CD14-positive monocyte (primary cell): ENCODE results near the gene CGNL1. TPM values are rescaled to one million over a fixed set of nuclear protein-coding genes. Genes with fewer than 3 reads are reported as not detected.

Experiments
- DNase-seq, 3 donors: peaks; one replicate each; pipeline ENCODE4 v3.0.0-alpha.2; 2011 to 2022
- H2AFZ ChIP-seq: 2 replicates; pipeline ENCODE4 v1.6.0; 2012; ENCODE audit warnings: mild to moderate bottlenecking, low read depth, low read length, inconsistent platforms; ENCODE audit not compliant: insufficient read depth, poor library complexity, severe bottlenecking
- H3K27ac ChIP-seq, 2 donors: 1 replicate in 1 of 2; 2 replicates in 1 of 2; pipeline ENCODE4 v1.5.1; 2012 to 2013; ENCODE audit warnings: low read length in 2 of 2, control low read depth in 1 of 2, inconsistent platforms in 1 of 2, low read depth in 1 of 2, mild to moderate bottlenecking in 1 of 2
- H3K27me3 ChIP-seq, 2 donors: one replicate each; pipeline versions ENCODE4 v1.6.0 to v1.6.1; 2011 to 2013; ENCODE audit warnings: low read length in 2 of 2; ENCODE audit not compliant: control insufficient read depth in 2 of 2, insufficient read depth in 2 of 2
- H3K36me3 ChIP-seq, 2 donors: replicated peaks in 1 of 2; 1 replicate in 1 of 2; 2 replicates in 1 of 2; pipeline versions ENCODE4 v1.5.1 to v1.6.1; 2012 to 2013; ENCODE audit warnings: low read length in 2 of 2, control low read depth in 1 of 2, inconsistent platforms in 1 of 2, mild to moderate bottlenecking in 1 of 2; ENCODE audit not compliant: insufficient read depth in 2 of 2, control insufficient read depth in 1 of 2
- H3K4me1 ChIP-seq, 2 donors: 1 replicate in 1 of 2; 2 replicates in 1 of 2; pipeline versions ENCODE4 v1.5.1 to v1.6.1; 2012 to 2013; ENCODE audit warnings: low read length in 2 of 2, control low read depth in 1 of 2, inconsistent platforms in 1 of 2, mild to moderate bottlenecking in 1 of 2, moderate library complexity in 1 of 2; ENCODE audit not compliant: insufficient read depth in 2 of 2, control insufficient read depth in 1 of 2
- H3K4me2 ChIP-seq: replicated peaks from 2 replicates; pipeline ENCODE3; 2012; ENCODE audit warnings: low read length, moderate library complexity, mild to moderate bottlenecking; ENCODE audit not compliant: poor library complexity, severe bottlenecking; ENCODE audit errors: extremely low read depth
- H3K4me3 ChIP-seq, 3 experiments: fragments of 200-600 bp in 1 of 3; sonication (generic) in 1 of 3; replicated peaks in 1 of 3; 1 replicate in 2 of 3; 2 replicates in 1 of 3; pipeline ENCODE4 v1.5.1; 2011 to 2013; ENCODE audit warnings: low read length in 3 of 3, mild to moderate bottlenecking in 3 of 3, control low read depth in 2 of 3, low read depth in 2 of 3, inconsistent platforms in 1 of 3, moderate library complexity in 1 of 3
- H3K79me2 ChIP-seq: 2 replicates; pipeline ENCODE4 v1.6.0; 2012; ENCODE audit warnings: mild to moderate bottlenecking, control low read depth, inconsistent platforms, low read length, moderate library complexity; ENCODE audit not compliant: insufficient read depth
- H3K9ac ChIP-seq: 2 replicates; pipeline ENCODE4 v1.6.0; 2017; ENCODE audit warnings: low read length, mild to moderate bottlenecking; ENCODE audit not compliant: insufficient read depth, poor library complexity, severe bottlenecking
- H3K9me3 ChIP-seq, 2 donors: replicated peaks in 1 of 2; 1 replicate in 1 of 2; 2 replicates in 1 of 2; pipeline versions ENCODE4 v1.5.1 to v1.6.1; 2012 to 2013; ENCODE audit warnings: low read length in 2 of 2, control low read depth in 1 of 2; ENCODE audit not compliant: control insufficient read depth in 1 of 2, insufficient read depth in 1 of 2
- H4K20me1 ChIP-seq: 2 replicates; pipeline ENCODE4 v1.6.0; 2012; ENCODE audit warnings: mild to moderate bottlenecking, low read length, control low read depth, moderate library complexity; ENCODE audit not compliant: insufficient read depth
- H3K27ac Mint-ChIP-seq, 7 donors: one replicate each; pipeline ENCODE4 v1.8.0; 2020; ENCODE audit warnings: mild to moderate bottlenecking in 7 of 7, mixed read lengths in 7 of 7, moderate library complexity in 6 of 7, inconsistent platforms in 2 of 7
- H3K27me3 Mint-ChIP-seq, 3 donors: one replicate each; pipeline ENCODE4 v1.8.0; 2021 to 2022; ENCODE audit warnings: low read depth in 3 of 3, mild to moderate bottlenecking in 3 of 3, mixed read lengths in 3 of 3, moderate library complexity in 3 of 3, inconsistent platforms in 1 of 3
- H3K36me3 Mint-ChIP-seq, 2 donors: one replicate each; pipeline ENCODE4 v1.8.0; 2020; ENCODE audit warnings: mixed read lengths in 2 of 2, inconsistent platforms in 1 of 2, mild to moderate bottlenecking in 1 of 2
- H3K4me1 Mint-ChIP-seq: one replicate; pipeline ENCODE4 v1.8.0; 2020; ENCODE audit warnings: mild to moderate bottlenecking, mixed read lengths
- H3K4me3 Mint-ChIP-seq, 2 donors: one replicate each; pipeline ENCODE4 v1.8.0; 2020; ENCODE audit warnings: mild to moderate bottlenecking in 2 of 2, mixed read lengths in 2 of 2, moderate library complexity in 1 of 2
- H3K9me3 Mint-ChIP-seq, 7 donors: one replicate each; pipeline ENCODE4 v1.8.0; 2020 to 2022; ENCODE audit warnings: mixed read lengths in 7 of 7, mild to moderate bottlenecking in 6 of 7, moderate library complexity in 6 of 7, inconsistent platforms in 2 of 7
- WGBS: methylation state at CpG from one replicate; pipeline ENCODE4 v1.1.5; 2013; ENCODE audit warnings: missing lambda C conversion rate; ENCODE audit not compliant: insufficient coverage; 5-methylcytosine and 5-hydroxymethylcytosine counted together
- intact Hi-C, 2 donors: fragments of 100-400 bp; cut with micrococcal nuclease; formaldehyde crosslinking; loops; one replicate each; pipeline versions ENCODE4 v1.15.0 to v1.15.1; 2023
- polyA plus RNA-seq, 3 donors: library from polyadenylated mRNA; depleted of rRNA in 1 of 3; unstranded in 2 of 3; stranded (reverse) in 1 of 3; fragments of 300-500 nt in 2 of 3; fragments of >200 nt in 1 of 3; fragmentation: Illumina TruSeq in 2 of 3; gene quantifications; 1 replicate in 2 of 3; 2 replicates in 1 of 3; pipeline ENCODE4 v1.2.3, GENCODE V29; 2012 to 2021
- TF ChIP-seq, protein P1 (sequence below): fragments of 200-600 bp; IDR thresholded peaks from one replicate; pipeline ENCODE4 v1.8.0; 2022; ENCODE audit warnings: antibody characterized with exemption, mild to moderate bottlenecking

Gene CGNL1
- polyA plus RNA-seq, 3 donors: not detected

DNA sequence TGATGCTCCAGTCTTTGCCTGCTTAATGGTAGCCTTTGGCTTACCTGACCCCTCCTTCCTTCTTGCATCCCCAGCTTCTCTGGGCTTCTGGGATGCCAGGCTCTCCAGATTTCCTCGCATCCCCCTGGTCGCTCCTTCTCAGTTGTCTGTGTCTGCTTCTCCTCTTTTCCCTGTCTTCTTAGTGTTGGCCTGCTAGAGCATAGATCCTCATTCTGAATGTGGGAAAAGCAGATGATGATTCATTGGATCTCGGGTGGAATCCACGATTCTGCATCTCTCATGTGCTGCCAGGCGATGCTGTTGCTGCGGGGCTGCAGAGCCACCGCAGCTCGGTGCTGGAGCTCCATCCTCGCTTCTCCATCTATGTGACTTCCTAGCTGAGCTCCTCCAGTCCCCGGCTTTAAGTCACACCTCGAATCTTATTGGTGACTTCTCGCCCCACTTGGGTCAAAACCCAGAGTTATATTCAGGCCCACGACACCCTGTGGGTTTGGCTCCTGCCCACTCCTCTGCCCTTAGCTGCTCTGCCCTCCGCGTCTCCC is 47.4 kb downstream of the CGNL1 start:
- H3K36me3 ChIP-seq: no peaks in the 10 kb centered on the region
- H3K27me3 Mint-ChIP-seq: peaks cover 0 to 1% (median 0%) of the 10 kb centered on the region in 3 donors
- H3K79me2 ChIP-seq: no peaks in the 10 kb centered on the region
- H3K27me3 ChIP-seq: no peaks in the 10 kb centered on the region
- H3K27ac Mint-ChIP-seq: peak overlapping the region in 2 of 7 donors; percentile 12 to 38
- H3K36me3 Mint-ChIP-seq: no peaks in the 10 kb centered on the region
- 93% methylated on average over 13 of the region's 15 CpGs for WGBS
- intact Hi-C loops: no loop called here
- no peak overlapping the region for H3K9ac ChIP-seq
- H3K9me3 ChIP-seq: no peaks in the 10 kb centered on the region
- no peak overlapping the region for H3K4me2 ChIP-seq
- H2AFZ ChIP-seq: no peak overlapping the region
- H4K20me1 ChIP-seq: no peaks in the 10 kb centered on the region
- H3K4me1 ChIP-seq: peaks cover 13 to 17% of the 10 kb centered on the region in 2 donors
- H3K4me3 ChIP-seq: no peak overlapping the region
- TF ChIP-seq, protein P1, sequence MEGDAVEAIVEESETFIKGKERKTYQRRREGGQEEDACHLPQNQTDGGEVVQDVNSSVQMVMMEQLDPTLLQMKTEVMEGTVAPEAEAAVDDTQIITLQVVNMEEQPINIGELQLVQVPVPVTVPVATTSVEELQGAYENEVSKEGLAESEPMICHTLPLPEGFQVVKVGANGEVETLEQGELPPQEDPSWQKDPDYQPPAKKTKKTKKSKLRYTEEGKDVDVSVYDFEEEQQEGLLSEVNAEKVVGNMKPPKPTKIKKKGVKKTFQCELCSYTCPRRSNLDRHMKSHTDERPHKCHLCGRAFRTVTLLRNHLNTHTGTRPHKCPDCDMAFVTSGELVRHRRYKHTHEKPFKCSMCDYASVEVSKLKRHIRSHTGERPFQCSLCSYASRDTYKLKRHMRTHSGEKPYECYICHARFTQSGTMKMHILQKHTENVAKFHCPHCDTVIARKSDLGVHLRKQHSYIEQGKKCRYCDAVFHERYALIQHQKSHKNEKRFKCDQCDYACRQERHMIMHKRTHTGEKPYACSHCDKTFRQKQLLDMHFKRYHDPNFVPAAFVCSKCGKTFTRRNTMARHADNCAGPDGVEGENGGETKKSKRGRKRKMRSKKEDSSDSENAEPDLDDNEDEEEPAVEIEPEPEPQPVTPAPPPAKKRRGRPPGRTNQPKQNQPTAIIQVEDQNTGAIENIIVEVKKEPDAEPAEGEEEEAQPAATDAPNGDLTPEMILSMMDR: no peak
- no peak overlapping the region for H3K27ac ChIP-seq
- H3K9me3 Mint-ChIP-seq: peaks cover 0 to 2% (median 0%) of the 10 kb centered on the region in 7 donors
- DNase-seq: no peak
- H3K4me3 Mint-ChIP-seq: no peak overlapping the region
- peaks cover 18% of the 10 kb centered on the region for H3K4me1 Mint-ChIP-seq

DNA sequence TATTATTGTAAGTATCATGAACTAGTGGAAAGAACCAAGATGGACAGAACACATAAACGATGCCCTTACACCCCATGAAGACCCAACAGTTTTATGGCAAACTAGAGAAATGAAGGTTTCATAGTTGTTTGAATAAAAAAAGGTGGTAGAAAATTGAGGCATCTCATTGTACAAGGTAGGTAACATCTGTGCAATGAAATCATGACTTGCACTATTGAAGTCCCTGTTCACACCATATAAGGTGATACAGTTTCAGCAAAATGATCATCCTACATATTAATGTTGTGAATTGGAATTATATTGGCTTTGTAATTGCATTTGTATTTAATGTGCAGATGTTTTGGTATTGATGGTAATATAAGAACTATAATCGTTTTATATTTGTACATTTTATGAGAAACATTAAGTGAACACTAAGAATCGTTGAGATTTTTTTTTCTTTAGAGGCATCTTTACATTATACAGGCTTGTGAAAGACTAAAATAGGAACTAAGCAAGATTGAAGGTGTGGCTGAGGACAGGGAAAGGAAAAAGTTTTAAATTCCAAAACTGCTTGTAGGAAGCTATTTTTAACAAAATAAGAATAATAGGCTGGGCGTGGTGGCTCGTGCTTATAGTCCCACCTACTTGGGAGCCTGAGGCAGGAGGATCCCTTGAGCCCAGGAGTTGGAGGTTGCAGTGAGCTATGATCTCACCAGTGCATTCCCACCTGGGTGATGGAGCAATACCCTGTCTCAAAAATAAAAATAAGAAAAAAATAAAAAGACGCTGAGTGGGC is 48.5 kb downstream of the CGNL1 start:
- no peaks in the 10 kb centered on the region for H3K79me2 ChIP-seq
- no peak overlapping the region for H3K27ac ChIP-seq

More for the DNA sequence above, 48.5 kb downstream of the CGNL1 start:
- Histone ChIP-seq H2AFZ (no peak overlapping the region), H3K9ac (no peak overlapping the region), H3K4me2 (no peak overlapping the region), H3K9me3 (no peaks in the 10 kb centered on the region), H3K4me3 (no peak overlapping the region), H3K4me1 (peaks cover 13 to 17% of the 10 kb centered on the region in 2 donors), H3K27me3 (no peaks in the 10 kb centered on the region), H3K36me3 (no peaks in the 10 kb centered on the region), H4K20me1 (no peaks in the 10 kb centered on the region)
- H3K36me3 Mint-ChIP-seq: no peaks in the 10 kb centered on the region
- peaks cover 18% of the 10 kb centered on the region for H3K4me1 Mint-ChIP-seq
- H3K27me3 Mint-ChIP-seq: peaks cover 0 to 1% (median 0%) of the 10 kb centered on the region in 3 donors
- H3K4me3 Mint-ChIP-seq: no peak overlapping the region
- H3K27ac Mint-ChIP-seq: no peak overlapping the region
- 100% methylated on average over 1 of the region's 6 CpGs for WGBS
- DNase-seq: no peak
- TF ChIP-seq, protein P1: no peak
- H3K9me3 Mint-ChIP-seq: no peaks in the 10 kb centered on the region
- intact Hi-C loops: no loop called here
